K562 (cell line): ENCODE measurements around the gene WDR35. TPM values are rescaled to one million over a fixed set of nuclear protein-coding genes. Genes with fewer than 3 reads are reported as not detected.

Source experiments
- ATAC-seq: fragments of 200-7000 bp; cut with Tn5 transposase; 3 replicates; pipeline ENCODE4 v1.9.1; 2020; ENCODE audit warnings: moderate library complexity
- BruUV-seq: library from RNA; stranded (reverse); fragments of 400-500 nt; replicated peaks from 2 replicates; lab custom pipeline; 2021; lab: Mats Ljungman, UMichigan
- CTCF ChIA-PET: fragments of 300-600 bp; formaldehyde crosslinking; extraction: SDS; loops from one replicate; lab custom pipeline; 2021; ENCODE audit warnings: low intra/inter-chr PET ratio; lab: Yijun Ruan, JAX
- POLR2A ChIA-PET: fragments of 300-600, 350-650 bp; sonication (Branson Sonifier 250); formaldehyde crosslinking; extraction: SDS; loops from one replicate; lab custom pipeline; 2021; ENCODE audit warnings: antibody characterized with exemption, inconsistent platforms; lab: Yijun Ruan, JAX
- DNase-seq, 4 experiments: peaks; one replicate each; pipeline versions ENCODE4 v3.0.0 to v3.0.0-alpha.2; 2011 to 2018; ENCODE audit warnings: low spot score in 3 of 4, mixed read lengths in 3 of 4; ENCODE audit errors: extremely low read depth in 1 of 4
- FAIRE-seq: peaks from 2 replicates; lab custom pipeline; 2011; peaks lifted over from hg19 to GRCh38; lab: Jason Lieb, UNC
- H2AFZ ChIP-seq: 2 replicates; pipeline ENCODE4 v1.6.0; 2011; ENCODE audit warnings: low read depth, low read length, control low read depth, inconsistent platforms
- H3K27ac ChIP-seq: fragments of 200-600 bp; 3 replicates; pipeline ENCODE4 v1.8.0; 2011; ENCODE audit warnings: low read depth, mild to moderate bottlenecking, control low read depth, inconsistent platforms, low read length, moderate library complexity, mixed read lengths; ENCODE audit errors: extremely low read depth
- H3K27me3 ChIP-seq, 2 experiments: fragments of 300-600 bp in 1 of 2; 2 replicates in 1 of 2; 3 replicates in 1 of 2; pipeline versions ENCODE4 v1.6.0 to v1.8.0; 2011; ENCODE audit warnings: inconsistent platforms in 2 of 2, low read length in 2 of 2, mild to moderate bottlenecking in 1 of 2, mixed read lengths in 1 of 2, moderate library complexity in 1 of 2; ENCODE audit not compliant: control insufficient read depth in 2 of 2, insufficient read depth in 2 of 2
- H3K36me3 ChIP-seq: fragments of 300-600 bp; 3 replicates; pipeline ENCODE4 v1.8.0; 2011; ENCODE audit warnings: mild to moderate bottlenecking, low read length, inconsistent platforms; ENCODE audit not compliant: control insufficient read depth, insufficient read depth
- H3K4me1 ChIP-seq, 2 experiments: fragments of 200-600 bp in 1 of 2; replicated peaks in 1 of 2; 2 replicates in 1 of 2; 3 replicates in 1 of 2; pipeline versions ENCODE4 v1.5.1 to v1.8.0; 2011; ENCODE audit warnings: inconsistent platforms in 2 of 2, low read length in 2 of 2, mild to moderate bottlenecking in 1 of 2, mixed read lengths in 1 of 2, moderate library complexity in 1 of 2; ENCODE audit not compliant: control insufficient read depth in 2 of 2, insufficient read depth in 2 of 2
- H3K4me2 ChIP-seq: 2 replicates; pipeline ENCODE4 v1.6.1; 2011; ENCODE audit warnings: low read length, control low read depth, inconsistent platforms, mixed read lengths; ENCODE audit not compliant: insufficient read depth
- H3K4me3 ChIP-seq: fragments of 200-600 bp; sonication (generic), shearing (Covaris generic); 2 replicates; pipeline ENCODE4 v1.5.1; 2016; ENCODE audit warnings: control low read depth, inconsistent platforms
- H3K79me2 ChIP-seq: fragments of 200-600 bp; 3 replicates; pipeline ENCODE4 v1.8.0; 2011; ENCODE audit warnings: low read length, inconsistent platforms; ENCODE audit not compliant: control insufficient read depth, insufficient read depth
- H3K9ac ChIP-seq, 2 experiments: 2 replicates each; pipeline versions ENCODE4 v1.6.0 to v1.6.1; 2011; ENCODE audit warnings: low read depth in 2 of 2, low read length in 2 of 2, control low read depth in 1 of 2, inconsistent platforms in 1 of 2, mild to moderate bottlenecking in 1 of 2, mixed read lengths in 1 of 2; ENCODE audit not compliant: insufficient read depth in 1 of 2
- H3K9me1 ChIP-seq: one replicate; pipeline ENCODE4 v1.6.0; 2011; ENCODE audit warnings: inconsistent platforms, mild to moderate bottlenecking, low read length, moderate library complexity; ENCODE audit not compliant: control insufficient read depth, insufficient read depth
- H3K9me3 ChIP-seq: replicated peaks from 2 replicates; pipeline ENCODE4 v1.5.1; 2011; ENCODE audit warnings: low read depth, low read length, inconsistent platforms; ENCODE audit not compliant: control insufficient read depth, insufficient read depth
- H4K20me1 ChIP-seq: replicated peaks from 2 replicates; pipeline ENCODE4 v1.6.1; 2011; ENCODE audit warnings: low read length, inconsistent platforms, mixed read lengths; ENCODE audit not compliant: control insufficient read depth, insufficient read depth
- PRPF4 ChIP-seq: fragments of 200-400 bp; formaldehyde crosslinking; IDR thresholded peaks from one replicate; pipeline ENCODE4 v1.6.1; 2017; ENCODE audit warnings: low read length, low read depth, mild to moderate bottlenecking; ENCODE audit not compliant: insufficient read depth, poor library complexity, severe bottlenecking
- TBP ChIP-seq: optimal IDR thresholded peaks from 2 replicates; pipeline ENCODE3; 2011; ENCODE audit warnings: low read depth, low read length, improper control_type of control experiment
- whole genome bisulfite sequencing: fragments of 100-300 bp; shearing (Covaris generic); methylation state at CpG from one replicate; pipeline ENCODE4 v1.1.6; 2016; ENCODE audit warnings: low coverage, mixed read lengths; ENCODE audit not compliant: insufficient coverage; ENCODE audit errors: missing lambda C conversion rate; 5-methylcytosine and 5-hydroxymethylcytosine counted together
- in situ Hi-C: fragments of 300-500 bp; cut with MboI; formaldehyde crosslinking; loops from 4 replicates; pipeline ENCODE4 v1.15.0; 2018; ENCODE audit warnings: inconsistent platforms, mixed read lengths
- intact Hi-C: fragments of 100-400 bp; cut with micrococcal nuclease; formaldehyde crosslinking; loops from 2 replicates; pipeline ENCODE4 v1.14.2; 2022
- polyA plus RNA-seq, 8 experiments: library from polyadenylated mRNA; depleted of rRNA in 4 of 8; stranded (reverse) in 5 of 8; unstranded in 3 of 8; fragments of >200 nt; fragmentation: Nextera tagmentation in 2 of 8; fragmentation: Illumina TruSeq in 1 of 8; extraction: Ambion mirVana in 2 of 8; extraction: Trizol in 1 of 8; gene quantifications; 2 replicates each; pipeline versions ENCODE4 v1.2.1 to v1.2.3, GENCODE V29; 2011 to 2014; ENCODE audit warnings: inconsistent platforms in 1 of 8, missing spikeins in 1 of 8
- total RNA-seq, 7 experiments: library from RNA; depleted of rRNA in 6 of 7; stranded (reverse); fragments of >200 nt in 6 of 7; fragmentation: Illumina TruSeq in 2 of 7; extraction: Trizol in 2 of 7; gene quantifications; 2 replicates each; pipeline versions ENCODE4 v1.2.1 to v1.2.3, GENCODE V29; 2011 to 2021; ENCODE audit warnings: low replicate concordance in 1 of 7
- TF ChIP-seq, protein P1 (sequence below): sonication (generic); formaldehyde crosslinking; IDR thresholded peaks from 2 replicates; pipeline ENCODE4 v1.8.1; 2022; ENCODE audit warnings: missing genetic modification reagents

Gene WDR35
- total and polyA plus RNA-seq, 9 of the 15 experiments (the other 6 are each of a cell fraction or from before 2014, with no cell fraction given), result 3.3 to 13.1 (median 8.0) TPM

- TF ChIP-seq, protein P1, sequence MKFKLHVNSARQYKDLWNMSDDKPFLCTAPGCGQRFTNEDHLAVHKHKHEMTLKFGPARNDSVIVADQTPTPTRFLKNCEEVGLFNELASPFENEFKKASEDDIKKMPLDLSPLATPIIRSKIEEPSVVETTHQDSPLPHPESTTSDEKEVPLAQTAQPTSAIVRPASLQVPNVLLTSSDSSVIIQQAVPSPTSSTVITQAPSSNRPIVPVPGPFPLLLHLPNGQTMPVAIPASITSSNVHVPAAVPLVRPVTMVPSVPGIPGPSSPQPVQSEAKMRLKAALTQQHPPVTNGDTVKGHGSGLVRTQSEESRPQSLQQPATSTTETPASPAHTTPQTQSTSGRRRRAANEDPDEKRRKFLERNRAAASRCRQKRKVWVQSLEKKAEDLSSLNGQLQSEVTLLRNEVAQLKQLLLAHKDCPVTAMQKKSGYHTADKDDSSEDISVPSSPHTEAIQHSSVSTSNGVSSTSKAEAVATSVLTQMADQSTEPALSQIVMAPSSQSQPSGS (CRISPR knock-in tag), result no peak
Observed at GRCh38 chr2:19942199-19942598, 47.7 kb downstream of the WDR35 start (continued).

- DNase-seq (no peak), FAIRE-seq (no peak), ATAC-seq (no peak)
- H3K27me3 ChIP-seq, result no peaks in the 10 kb centered on the region
- no peaks in the 10 kb centered on the region for H3K9me3 ChIP-seq
- WGBS, result 50% methylated on average over 4 of the region's 4 CpGs
- POLR2A ChIA-PET, result no interaction called here
- H4K20me1 ChIP-seq, result no peaks in the 10 kb centered on the region
- H3K79me2 ChIP-seq, result no peaks in the 10 kb centered on the region
- CTCF ChIA-PET, result no interaction called here
- H3K4me2 ChIP-seq, result no peak overlapping the region
- H3K4me1 ChIP-seq, result no peaks in the 10 kb centered on the region
- no peak overlapping the region for H3K9ac ChIP-seq
- H2AFZ ChIP-seq, result no peak overlapping the region
- H3K27ac ChIP-seq, result no peak overlapping the region
- in situ Hi-C loops, result no loop called here
- H3K36me3 ChIP-seq, result peaks cover 20% of the 10 kb centered on the region
- intact Hi-C loops, result no loop called here
- TF ChIP-seq TBP, result peak; percentile 56
- no peak for TF ChIP-seq PRPF4
- H3K4me3 ChIP-seq, result no peak overlapping the region
- no TSS peak for BruUV-seq
- H3K9me1 ChIP-seq, result no peaks in the 10 kb centered on the region
Observed at GRCh38 chr2:19937004-19937403, 52.9 kb downstream of the WDR35 start.
